GM18861 (cell line): ENCODE measurements around the gene UBE2E2.

Source experiments
- ATAC-seq: cut with Tn5 transposase; IDR thresholded peaks from one replicate; pipeline ENCODE4 v1.9.1; 2021; ENCODE audit not compliant: unreplicated experiment

The UBE2E2 gene

GRCh38 chr3:23272820-23273219 lies 69.7 kb downstream of the UBE2E2 start:
- ATAC-seq, result no peak

- ATAC-seq, result no peak
Measured at GRCh38 chr3:23275061-23275460, 71.9 kb downstream of the UBE2E2 start.

DNA sequence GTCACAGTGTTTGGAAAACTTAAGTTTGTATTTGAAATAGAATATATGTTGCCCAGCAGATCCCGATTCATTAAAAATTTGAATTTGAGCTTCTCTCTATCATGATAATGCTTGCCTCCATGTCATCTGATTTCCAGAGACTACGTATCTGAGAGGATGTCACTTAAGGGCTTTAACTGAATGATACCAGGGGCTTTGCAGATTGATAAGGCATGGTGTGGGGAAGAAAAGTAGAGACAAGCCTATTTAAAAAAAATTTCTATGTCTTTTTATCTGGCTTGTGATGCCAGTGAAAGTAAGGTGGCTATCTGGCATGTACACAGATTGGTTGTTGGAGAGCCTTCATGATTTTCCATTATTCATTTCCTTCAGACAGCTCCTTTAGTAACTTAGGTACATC lies 72.7 kb downstream of the UBE2E2 start:
- ATAC-seq, result no peak

DNA sequence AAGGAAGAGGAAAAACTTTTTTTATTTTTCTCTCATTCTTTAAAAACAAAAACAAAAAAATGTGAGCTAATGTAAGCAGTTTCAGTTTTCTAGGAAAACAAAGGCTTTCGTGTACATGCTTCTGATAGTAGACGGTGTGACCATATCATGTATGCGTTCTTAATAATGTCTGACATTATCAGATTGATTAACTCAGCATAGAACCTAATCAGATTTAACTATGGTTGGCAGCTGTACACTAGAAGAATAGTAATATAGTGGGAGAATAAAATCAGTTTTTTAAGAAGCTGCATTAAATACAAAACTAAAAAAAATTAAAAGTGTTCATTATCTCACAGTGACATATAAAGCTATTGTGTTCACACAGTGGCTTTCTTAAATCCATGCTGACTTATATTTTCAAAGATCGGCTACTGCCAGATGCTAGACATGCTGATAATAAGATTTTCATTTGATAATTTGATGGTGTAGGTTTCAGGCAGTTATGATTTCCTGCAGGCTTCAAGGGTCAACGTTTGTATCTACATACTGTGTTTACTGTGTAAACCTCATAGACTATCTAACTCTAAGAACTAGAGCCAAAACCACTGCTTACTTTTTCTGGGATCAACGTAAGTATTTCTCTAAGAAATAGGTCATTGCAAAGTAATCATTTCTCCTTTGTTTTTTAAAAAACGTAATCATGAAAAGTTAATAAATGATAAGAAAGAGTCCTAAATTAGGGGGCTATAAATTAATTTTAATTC lies 74.0 kb downstream of the UBE2E2 start:
- ATAC-seq, result no peak

DNA sequence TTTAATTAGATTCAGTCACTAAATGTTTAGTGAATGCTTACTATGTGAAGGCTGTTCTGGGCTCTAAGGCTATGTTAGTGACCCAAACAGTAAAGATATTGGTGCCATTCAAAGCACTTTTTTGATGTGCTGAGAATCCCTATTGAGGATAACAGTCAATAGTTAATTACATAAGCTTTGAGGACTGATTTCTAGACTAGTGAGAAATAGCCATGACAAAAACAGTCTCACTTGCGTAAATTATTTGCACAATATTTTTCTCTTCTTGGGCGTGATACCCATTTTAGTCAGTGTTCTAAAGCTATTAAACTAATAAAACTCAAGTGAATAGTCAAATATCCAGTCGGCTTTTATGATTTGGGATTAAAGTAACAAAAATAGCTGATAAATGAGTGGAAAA lies 74.6 kb downstream of the UBE2E2 start:
- ATAC-seq, result no peak

DNA sequence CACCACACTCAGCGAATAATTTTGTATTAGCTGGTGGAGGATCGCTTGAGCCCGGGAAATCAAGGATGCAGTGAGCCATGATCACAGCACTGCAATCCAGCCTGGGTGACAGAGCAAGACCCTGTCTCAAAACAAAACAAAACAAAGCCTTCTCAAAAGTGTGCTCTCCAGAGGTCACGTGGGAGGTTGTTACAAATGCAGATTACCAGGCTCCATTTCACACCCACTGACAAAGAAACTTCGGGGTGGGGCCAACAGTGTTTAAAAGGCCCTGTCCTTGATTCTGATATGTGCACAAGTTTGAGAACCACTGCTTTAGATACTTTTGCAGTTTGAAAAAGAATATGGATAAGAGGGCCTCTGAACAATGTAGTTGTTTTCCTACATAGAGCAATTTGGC lies 80.5 kb downstream of the UBE2E2 start:
- no peak for ATAC-seq

DNA sequence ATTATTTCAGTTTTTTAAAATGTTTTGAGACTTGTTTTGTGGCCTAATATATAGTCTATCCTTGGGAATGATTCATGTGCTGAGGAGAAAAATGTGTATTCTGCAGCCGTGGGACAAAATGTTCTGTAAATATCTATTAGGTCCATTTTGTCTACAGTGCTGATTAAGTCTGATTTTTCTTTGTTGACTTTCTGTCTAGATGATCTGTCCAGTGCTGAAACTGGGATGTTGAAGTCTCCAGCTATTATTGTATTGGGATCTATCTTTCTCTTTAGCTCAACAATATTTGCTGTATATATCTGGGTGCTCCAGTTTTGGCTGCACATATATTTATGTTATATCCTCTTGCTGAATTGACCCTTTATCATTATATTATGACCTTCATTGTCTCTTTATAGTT lies 85.2 kb downstream of the UBE2E2 start:
- no peak for ATAC-seq

DNA sequence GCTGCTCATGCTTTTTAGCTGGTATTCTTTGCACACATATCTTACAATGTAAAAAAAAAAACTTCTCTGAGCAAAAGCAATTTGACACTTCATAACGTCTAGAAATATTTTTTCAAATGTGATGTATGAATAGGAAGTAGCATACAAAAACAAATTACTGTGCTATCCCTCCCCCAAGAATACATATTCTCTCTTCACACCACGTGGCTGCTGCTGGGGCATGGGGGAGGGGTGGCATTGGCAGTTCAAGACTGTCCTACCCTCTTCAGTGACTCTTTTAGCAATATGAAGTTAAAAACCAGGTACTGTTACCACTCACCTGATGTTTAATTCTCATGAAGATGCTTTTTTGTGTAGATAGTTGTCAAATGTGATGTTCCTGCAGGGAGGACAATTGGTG lies 85.6 kb downstream of the UBE2E2 start:
- no peak for ATAC-seq

DNA sequence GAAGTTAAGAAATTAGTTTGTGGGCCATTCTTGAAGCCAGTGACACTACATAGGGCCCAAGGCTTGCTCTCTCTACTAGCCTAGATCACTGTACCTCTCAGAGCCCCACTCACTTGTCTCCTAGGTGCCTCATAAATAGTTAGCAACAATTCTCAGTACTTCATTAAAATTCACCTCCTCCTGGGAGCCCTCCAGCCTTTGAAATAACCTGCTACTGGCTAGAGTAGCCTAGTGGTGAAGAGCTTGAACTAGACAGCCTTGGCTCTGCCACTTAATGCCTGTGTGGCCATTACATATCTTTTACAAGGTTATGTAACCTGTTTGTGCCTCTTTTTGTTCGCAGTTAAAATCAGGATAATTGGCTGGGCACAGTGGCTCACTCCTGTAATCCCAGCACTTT lies 89.3 kb downstream of the UBE2E2 start:
- ATAC-seq, result no peak

- no peak for ATAC-seq
Measured at GRCh38 chr3:23294770-23295387, 91.8 kb downstream of the UBE2E2 start.

GRCh38 chr3:23301819-23302218 lies 98.7 kb downstream of the UBE2E2 start:
- no peak for ATAC-seq

DNA sequence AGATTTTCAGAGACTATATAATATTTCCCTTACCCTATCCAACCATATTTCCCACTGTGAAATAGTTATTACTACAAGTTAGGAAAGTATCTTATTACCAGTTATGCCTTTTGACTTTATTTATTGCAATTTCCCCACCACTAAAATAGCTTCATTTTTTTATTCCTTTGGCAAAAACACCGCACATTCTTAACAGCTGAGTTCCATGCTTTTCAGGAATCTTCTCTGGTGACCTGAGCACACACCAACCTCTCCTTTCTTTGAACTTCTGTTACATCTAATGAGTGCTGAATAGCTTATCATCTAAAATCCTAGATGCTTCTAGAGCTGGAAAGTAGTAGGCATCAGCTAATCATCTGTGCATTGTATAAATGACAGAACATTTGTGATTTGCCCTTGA lies 99.1 kb downstream of the UBE2E2 start:
- no peak for ATAC-seq

DNA sequence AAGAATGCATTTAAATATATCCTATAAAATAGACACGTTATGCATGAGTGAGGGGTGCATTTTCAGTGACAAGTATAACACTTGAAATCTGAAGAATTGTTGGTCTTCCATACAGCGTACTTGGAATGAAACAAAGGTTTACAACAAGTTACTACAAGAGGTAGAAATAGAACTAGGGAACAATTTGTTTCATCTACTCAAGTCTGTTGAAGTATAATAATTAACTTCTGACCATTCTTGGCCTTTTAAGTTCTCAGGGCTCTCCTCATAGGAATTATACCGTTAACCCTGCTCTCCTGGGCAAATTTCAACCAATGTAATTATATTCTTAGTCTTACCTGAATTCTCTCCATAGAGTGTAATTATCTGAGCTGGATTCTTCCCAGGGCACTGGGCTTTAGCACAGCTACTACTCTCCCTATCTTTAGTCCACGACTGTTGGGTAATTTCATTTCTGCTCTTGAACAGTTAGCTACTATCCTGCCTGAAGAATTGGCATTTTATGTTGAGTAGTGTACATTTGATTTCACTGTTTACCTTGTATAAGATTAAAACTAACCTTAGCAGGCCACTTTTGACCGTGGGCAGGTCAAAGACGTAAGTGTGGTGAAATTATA lies 100.6 kb downstream of the UBE2E2 start:
- no peak for ATAC-seq

- ATAC-seq, result no peak
Measured at GRCh38 chr3:23304424-23304823, 101.3 kb downstream of the UBE2E2 start.

- ATAC-seq, result no peak
Measured at GRCh38 chr3:23308986-23309625, 106.0 kb downstream of the UBE2E2 start.

DNA sequence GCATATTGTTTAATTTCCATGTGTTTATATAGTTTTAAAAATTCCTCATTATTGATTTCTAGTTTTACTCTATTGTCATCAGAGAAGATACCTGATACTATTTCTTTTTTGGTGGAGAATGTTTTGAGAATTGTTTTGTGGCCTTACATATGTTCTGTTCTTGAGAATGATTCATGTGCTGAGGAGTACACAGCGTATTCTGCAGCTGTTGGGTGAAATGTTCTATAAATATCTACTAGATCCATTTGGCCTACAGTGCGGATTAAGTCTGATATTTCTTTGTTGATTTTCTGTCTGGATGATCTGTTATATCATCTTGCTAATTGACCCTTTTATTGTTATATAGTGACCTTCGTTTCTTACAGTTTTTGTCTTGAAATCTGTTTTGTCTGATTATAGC lies 109.7 kb downstream of the UBE2E2 start:
- ATAC-seq, result no peak

- no peak for ATAC-seq
Measured at GRCh38 chr3:23314981-23315762, 112.0 kb downstream of the UBE2E2 start.

- ATAC-seq, result no peak
Measured at GRCh38 chr3:23316924-23317323, 113.8 kb downstream of the UBE2E2 start.

DNA sequence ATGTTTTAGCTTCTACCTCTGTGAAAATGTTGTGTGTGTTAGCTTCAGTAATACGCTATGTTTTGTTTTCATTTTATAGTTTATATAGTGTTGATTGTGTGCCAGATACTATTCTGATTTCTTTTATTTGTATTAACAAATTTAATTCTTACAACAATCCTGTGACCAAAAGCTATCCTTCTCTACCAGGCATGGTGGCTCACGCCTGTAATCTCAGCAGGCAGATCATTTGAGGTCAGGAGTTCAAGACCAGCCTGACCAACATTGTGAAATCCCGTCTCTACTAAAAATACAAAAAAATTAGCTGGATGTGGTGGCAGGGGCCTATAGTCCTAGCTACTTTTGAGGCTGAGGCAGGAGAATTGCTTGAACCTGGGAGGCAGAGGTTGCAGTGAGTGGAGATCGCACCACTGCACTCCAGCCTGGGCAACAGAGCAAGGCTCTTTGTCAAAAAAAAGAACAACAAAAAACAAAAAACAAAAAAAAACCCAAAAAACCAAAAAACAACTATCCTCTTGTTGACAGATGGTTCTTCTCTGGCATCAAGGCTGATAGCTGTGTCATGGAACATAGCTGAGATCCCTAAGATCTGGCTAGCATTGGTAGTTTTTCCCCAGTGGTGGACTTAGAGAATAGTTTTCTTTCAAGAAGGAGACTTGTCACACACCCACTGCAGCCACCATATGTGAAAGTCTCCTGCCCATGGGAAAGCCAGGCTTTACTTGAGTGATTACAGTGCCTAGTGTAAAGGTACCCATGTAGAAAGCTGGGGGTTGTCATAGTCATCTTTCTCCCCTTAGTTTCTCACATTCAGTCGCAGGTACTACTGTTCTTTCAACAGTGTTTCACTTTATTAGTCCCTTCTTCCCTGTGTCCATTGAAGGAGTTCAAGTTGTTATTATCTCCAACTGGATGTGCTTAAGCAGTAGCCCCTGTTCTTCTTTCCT lies 116.5 kb downstream of the UBE2E2 start:
- no peak for ATAC-seq
